GM18951 (cell line): ENCODE results near the gene TMEM51.

Source experiments
- POLR2A ChIP-seq: IDR thresholded peaks from 4 replicates; pipeline ENCODE4 v1.6.1; 2011; ENCODE audit warnings: mild to moderate bottlenecking; ENCODE audit not compliant: insufficient read length, insufficient read depth; ENCODE audit errors: extremely low read depth
- in situ Hi-C: fragments of 300-500 bp; cut with MboI; formaldehyde crosslinking; loops from one replicate; pipeline ENCODE4 v1.12.0; 2022; ENCODE audit warnings: low sequenced_read_pairs, mixed read lengths, inconsistent platforms; ENCODE audit not compliant: unreplicated experiment

Gene TMEM51

DNA sequence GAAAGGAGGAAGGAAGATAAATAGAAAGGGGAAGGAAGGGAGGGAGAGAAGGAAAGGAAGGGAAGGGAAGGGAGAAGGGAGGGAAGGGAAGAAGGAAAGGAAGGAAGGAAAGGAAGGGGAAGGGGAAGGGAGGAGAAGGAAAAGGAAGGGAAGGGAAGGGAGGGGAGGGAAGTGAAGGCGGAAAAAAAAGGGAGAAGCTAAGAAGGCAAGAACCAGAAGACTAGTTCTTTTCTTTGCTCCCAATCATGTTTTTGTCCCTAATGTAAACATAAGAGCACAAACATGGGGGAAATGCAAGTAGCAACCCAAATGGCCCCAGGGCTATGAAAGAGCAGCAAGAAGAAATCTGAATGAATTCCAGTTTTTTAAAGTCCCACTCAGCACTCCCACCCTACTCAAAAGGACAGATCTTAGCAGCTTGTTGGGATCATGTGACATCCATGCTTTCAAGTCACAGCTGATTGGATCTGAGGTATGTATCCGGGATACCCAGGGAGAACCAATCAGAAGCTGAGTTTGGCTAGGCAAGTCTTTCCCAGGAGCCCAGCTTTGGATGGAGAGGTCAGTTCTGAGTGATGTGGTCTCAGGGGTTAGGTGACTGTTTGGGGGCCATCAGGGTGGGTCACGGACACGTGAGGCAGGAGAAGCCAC, 69.2 kb downstream of the TMEM51 start:
- no peak for TF ChIP-seq POLR2A

DNA sequence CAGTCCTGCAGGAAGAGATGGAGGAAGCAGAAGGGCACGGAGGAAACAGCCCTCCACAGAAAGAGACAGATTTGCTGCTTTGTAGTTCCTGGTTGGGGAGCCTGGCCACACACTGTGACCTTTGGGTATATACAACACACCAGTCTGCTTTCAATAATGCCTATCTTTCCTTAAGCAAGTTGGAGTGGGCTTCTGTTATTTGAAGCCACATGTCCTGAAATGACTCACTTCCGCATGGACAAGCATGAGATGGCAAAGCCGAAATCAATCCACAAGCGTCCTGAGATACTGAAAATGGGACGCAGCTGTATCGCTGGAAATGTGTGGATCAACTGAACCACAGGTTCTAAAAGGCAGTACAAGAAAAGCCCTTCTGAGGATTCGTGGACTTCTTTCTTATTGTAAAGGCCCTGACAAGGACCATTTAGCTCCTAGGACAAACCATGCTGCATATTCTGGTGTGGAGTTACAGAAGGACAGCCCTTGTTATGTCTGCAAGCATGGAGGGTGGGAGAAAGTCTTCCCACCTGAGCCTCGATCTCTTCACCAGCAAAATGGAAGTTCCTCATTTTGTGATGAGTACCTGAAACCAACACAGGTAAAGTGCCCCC, 70.8 kb downstream of the TMEM51 start:
- in situ Hi-C loops: no loop called here
- no peak for TF ChIP-seq POLR2A

More for the DNA sequence above, 69.2 kb downstream of the TMEM51 start:
- in situ Hi-C loops: no loop called here

DNA sequence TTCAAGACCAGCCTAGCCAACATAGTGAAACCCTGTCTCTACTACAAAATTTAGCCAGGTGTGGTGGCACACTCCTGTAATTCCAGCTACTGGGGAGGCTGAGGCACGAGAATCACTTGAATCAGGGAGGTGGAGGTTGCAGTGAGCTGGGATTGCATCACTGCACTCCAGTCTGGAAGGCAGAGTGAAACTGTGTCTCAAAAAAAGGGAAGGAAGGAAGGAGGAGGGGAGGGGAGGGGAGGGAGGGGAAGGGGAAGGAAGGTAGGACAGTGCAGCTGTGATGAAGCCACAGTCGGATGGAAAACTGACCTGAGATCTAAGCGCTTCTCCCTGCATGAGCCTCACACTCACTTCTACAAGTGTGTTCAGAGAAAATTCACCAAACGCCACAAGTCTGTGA, 71.4 kb downstream of the TMEM51 start:
- no peak for TF ChIP-seq POLR2A
- in situ Hi-C loops: no loop called here

DNA sequence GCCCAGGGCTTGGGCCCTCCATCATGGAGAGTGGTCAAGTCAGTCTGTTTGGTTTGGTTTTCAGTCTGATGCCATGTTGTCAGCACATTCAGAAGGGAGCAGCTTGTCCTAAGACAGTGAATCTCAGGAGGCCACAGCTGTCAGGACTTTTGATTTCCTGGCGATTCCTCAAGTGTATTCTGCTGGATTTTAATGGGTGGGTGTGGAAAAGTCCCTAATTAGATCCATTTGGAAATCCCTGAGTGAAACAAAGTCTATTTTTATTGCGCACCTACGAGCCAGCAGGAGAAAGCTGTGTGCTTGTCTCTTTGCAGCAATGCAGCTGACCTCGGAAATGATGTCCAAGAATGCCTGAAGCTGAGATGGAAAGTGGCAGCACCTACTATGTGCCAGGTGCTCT, 71.9 kb downstream of the TMEM51 start:
- in situ Hi-C loops: no loop called here
- TF ChIP-seq POLR2A: no peak

DNA sequence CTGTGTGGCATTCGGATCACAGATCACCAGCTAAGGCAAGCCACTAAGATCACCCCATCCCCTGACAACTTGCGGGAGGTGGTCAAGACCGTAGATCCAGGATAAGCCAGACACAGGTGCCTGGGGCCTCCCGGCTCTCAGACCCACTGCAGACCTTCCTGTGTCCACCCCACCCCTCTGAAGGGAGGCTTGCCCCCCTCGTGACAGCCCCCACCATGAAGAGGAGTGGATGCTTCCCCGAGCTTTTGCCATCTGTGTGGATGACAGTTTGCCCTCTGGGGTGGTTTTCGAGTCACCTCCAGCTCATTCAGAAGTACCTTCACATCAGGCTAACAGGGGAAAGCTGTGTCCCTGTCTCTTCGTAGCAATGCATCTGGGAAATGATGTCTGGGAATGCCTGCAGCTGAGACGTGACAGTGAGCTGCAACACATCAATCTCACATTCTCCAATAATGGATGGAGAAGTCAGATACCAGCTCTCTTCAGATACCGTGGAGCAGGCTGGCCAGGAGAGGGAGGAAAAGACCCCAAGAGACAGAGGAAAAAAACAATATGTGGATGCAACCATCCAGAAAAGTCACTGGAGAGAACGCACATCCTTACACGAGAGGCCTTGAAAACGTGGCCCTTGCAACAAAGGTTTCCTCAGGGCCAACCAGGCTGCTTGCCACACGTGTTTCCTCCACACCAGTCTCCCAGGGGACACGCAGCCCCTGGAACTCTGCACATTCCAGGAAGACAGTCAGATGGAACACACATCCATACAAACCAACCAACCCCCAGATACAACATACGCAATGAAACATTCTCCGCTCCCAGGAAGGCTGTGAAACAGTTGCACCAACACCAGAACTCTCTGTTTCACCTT, 73.1 kb downstream of the TMEM51 start:
- in situ Hi-C loops: no loop called here
- no peak for TF ChIP-seq POLR2A

DNA sequence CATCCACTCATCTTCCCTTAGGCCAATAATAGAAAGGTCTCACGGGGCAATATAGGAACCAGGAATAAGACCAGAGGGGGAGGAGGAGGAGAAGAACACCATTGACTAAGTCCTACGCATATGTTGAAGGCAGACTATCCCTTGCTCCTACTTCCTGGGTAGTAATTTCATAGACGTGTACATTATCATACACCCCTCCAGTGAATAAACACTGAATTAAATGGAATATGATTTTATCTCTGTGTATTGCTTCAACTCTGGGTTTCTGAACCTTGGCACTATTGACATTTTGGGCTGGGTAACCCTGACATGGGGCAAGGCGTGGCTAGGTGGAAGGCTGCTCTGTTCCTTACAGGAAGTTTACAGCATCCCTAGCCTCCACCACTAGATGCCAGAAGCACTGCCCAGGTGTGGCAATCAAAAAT, 76.2 kb downstream of the TMEM51 start:
- no peak for TF ChIP-seq POLR2A
- in situ Hi-C loops: no loop called here

DNA sequence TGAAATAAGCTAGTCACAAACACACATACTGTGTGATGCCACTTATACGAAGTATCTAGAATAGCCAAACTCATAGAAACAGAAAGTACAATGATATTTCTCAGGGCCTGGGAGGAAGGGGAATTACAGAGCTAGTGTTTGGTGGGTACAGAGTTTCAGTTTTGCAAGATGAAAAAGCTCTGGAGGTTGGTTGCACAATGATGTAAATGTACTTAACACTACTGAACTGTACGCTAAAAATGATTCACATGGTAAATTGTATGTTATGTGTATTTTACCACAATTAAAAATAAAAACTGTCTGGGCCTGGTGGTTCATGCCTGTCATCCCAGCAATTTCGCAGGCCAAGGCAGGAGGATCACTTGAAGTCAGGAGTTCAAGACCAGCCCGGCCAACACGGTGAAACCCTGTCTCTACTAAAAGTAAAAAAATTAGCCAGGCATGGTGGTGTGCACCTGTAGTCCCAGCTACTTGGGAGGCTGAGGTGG, 78.2 kb downstream of the TMEM51 start:
- TF ChIP-seq POLR2A: no peak
- in situ Hi-C loops: no loop called here

DNA sequence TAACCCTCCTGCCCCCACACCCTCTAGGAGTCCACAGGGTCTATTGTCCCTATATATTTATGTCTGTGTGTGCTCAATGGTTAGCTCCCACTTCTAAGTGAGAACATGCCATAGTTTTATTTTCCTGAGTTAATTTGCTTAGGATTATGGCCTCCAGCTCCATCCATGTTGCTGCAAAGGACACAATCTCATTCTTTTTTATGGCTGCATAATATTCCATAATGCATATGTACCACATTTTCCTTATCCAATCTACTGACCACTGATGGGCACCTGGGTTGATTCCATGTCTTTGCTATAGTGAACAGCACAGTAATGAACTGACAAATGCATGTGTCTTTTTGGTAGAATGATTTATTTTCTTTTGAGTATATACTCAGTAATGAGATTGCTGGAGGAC, 80.1 kb downstream of the TMEM51 start:
- TF ChIP-seq POLR2A: no peak
- in situ Hi-C loops: no loop called here

DNA sequence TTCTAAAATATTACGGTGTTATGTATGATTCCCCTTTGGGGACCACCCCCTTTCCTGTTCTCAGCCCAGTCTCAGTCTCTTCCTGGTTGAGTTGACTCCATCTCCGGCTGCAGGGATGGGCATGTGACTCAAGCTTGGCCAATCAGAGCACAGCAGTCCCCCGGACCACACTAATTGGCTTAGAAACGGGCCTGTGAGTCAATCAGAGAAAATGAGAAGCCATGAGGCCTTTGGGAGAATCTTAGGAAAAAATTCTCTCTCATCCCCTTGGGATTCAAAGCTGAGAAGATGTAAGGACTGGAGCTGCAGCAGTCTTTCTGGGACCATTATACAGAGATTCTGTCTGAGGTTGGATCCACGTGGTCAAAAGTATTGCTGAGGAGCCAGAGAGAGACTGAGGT, 82.8 kb downstream of the TMEM51 start:
- in situ Hi-C loops: no loop called here
- no peak for TF ChIP-seq POLR2A

DNA sequence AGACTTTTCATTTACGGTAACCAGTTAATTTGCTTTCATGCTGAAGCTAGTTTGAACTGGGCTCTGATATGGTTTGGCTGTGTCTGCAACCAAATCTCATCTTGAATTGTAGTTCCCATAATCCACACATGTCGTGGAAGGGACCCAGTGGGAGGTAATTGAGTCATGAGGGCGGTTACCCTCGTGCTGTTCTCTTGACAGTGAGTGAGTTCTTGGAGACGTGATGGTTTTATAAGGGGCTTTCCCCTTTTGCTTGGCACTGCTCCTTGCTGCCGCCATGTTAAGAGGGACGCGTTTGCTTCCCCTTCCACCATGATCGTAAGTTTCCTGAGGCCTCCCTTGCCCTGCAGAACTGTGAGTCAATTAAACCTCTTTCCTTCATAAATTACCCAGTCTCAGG, 83.2 kb downstream of the TMEM51 start:
- no peak for TF ChIP-seq POLR2A
- in situ Hi-C loops: no loop called here

DNA sequence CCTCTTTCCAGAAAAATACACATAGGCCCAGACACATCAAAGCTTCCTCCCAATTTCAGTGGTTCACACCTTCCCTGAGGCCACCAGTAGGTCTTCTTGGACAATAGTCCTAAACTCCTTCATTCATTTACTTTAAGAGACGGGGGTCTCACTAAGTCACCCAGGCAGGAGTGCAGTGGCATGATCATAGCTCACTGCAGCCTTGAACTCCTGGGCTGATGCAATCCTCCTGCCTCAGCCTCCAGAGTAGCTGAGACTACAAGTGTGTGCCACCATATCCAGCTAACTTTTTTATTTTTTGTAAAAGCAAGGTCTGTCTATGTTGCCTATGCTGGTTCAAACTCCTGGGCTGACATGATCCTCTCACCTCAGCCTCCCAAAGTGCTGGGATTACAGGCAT, 85.2 kb downstream of the TMEM51 start:
- in situ Hi-C loops: no loop called here
- TF ChIP-seq POLR2A: no peak

DNA sequence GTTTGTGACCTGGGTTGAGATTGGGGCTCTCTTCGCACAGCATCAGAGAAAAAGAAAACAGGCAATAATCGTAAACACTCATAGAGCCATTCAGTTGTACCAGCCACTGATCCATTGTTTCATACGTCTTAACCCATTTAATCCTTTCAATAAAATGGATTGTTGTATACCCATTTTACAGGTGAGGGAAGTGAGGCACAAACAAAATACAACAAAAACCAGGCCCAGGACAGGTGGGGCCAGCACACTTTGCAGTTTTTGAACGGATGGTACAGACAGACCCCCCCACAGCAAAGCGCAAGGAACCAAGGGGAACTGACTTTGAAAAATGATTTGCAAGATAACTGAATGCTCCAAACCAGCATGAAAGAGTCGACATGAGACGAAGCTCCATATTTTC, 89.2 kb downstream of the TMEM51 start:
- in situ Hi-C loops: no loop called here
- no peak for TF ChIP-seq POLR2A

DNA sequence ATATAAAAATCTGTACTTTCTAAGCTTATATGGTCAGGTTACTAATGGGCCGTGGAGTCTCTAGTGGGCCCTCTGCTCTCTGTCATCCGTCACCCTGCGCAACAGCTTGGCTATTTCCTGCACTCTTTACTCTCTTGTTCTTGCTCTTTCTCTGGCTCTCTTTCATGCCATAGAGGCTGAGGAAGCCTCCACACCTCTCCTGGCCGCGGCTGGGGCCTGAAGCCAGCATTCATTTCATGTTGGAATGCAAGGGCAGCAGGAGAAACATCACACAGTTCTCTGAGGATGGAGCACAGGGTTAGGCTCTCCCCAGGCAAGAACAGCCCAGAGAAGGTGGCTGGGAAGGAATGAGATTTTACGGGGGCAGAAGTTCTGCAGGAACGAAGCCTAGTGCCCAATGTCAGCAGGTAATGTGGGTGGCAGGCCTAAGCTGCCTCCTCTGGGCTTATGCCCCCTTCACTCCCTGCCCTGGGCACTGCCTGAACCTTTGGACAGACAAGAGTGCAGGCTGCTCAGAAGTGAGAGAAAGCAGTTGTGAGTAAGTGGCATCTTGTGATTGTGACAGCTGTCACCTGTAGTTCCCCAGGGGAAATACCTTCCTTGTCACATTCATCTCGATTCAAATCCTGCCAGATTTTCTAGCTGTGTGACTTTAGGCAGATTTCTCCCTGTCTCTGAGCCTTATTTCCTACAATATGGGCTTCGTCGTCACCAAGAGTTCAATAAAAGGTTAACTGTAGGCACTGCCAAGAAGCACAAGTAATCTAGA, 89.9 kb downstream of the TMEM51 start:
- in situ Hi-C loops: no loop called here

More for the DNA sequence above, 89.9 kb downstream of the TMEM51 start:
- TF ChIP-seq POLR2A: no peak
